GM12873 (cell line): ENCODE data around the gene GPR176.

Source experiments
- TF ChIP-seq, protein P1 (sequence below): IDR thresholded peaks from 2 replicates; pipeline ENCODE4 v1.5.1; 2012; ENCODE audit warnings: low read depth, mild to moderate bottlenecking, moderate library complexity, low read length, control low read depth; ENCODE audit not compliant: insufficient read depth; ENCODE audit errors: missing control alignments

Gene GPR176

DNA sequence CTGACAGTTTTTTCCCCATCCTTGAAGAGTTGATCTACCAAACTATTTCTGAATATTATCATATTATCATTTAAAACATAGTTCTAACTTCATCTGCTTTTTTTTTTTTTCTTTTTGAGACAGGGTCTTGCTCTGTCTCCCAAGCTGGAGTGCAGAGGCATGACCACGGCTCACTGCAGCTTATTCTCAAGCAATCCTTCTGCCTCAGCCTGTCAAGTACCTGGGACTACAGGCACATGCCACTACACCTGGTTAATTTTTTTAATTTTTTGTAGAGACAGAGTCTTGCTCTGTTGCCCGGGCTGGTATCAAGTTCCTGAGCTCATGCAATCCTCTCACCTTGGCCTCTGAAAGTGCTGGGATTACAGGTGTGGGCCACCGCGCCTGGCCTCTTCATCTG is 15.2 kb upstream of the GPR176 start:
- TF ChIP-seq, protein P1, sequence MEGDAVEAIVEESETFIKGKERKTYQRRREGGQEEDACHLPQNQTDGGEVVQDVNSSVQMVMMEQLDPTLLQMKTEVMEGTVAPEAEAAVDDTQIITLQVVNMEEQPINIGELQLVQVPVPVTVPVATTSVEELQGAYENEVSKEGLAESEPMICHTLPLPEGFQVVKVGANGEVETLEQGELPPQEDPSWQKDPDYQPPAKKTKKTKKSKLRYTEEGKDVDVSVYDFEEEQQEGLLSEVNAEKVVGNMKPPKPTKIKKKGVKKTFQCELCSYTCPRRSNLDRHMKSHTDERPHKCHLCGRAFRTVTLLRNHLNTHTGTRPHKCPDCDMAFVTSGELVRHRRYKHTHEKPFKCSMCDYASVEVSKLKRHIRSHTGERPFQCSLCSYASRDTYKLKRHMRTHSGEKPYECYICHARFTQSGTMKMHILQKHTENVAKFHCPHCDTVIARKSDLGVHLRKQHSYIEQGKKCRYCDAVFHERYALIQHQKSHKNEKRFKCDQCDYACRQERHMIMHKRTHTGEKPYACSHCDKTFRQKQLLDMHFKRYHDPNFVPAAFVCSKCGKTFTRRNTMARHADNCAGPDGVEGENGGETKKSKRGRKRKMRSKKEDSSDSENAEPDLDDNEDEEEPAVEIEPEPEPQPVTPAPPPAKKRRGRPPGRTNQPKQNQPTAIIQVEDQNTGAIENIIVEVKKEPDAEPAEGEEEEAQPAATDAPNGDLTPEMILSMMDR: no peak

DNA sequence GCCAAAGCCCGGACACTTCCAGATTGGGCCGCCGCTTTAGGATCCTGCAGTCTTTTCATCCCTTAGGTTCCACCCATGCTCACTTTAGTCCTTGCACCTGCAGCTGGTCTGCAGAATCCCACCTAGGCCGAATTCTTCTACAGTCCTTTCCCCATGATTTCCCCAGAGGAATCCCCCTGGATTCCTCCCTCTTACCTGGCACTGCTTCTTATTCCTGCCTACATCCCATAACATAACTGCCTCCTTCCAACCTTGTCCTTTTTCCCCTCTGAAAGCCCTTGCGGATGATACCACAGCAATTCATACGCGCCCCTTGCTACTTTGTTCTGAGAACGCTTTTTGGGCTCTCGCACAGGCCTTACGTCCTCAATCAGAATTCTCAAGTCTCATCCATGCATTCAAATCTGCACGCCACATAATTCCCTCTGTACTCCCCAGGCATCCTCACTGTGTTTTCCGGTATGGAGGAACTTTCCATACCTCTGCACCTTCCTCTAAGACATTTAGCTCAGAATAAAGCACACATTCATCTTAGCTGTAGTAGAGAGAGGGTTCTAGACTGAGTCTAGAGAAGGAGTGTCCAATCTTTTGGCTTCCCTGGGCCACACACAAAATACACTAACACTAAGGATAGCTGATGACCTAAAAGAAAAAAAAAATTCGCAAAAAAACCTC is 14.5 kb upstream of the GPR176 start:
- TF ChIP-seq, protein P1: no peak

- TF ChIP-seq, protein P1: no peak
Observed at GRCh38 chr15:39931615-39932014, 11.5 kb upstream of the GPR176 start.

DNA sequence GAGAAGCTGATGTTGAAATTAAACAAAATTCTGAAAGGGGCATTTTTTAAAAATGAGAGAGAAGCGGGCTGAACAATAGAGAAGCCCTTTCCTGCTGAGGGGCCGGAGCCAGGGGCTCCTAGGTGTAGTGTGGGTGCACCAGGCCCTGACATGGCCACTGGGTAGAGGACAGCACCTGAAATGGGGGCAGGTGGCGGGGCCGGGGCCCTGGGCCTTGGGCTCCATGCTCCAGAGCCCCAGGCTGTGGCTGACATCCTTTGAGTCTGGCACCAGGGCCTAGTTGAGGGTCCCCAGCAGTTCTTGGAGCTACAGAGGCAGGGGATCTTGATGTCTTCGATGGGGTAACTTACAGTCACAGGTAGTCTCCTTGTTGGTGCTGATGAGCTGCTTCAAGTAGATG is 6.5 kb upstream of the GPR176 start:
- TF ChIP-seq, protein P1: no peak

GRCh38 chr15:39925112-39925842 is 5.2 kb upstream of the GPR176 start:
- TF ChIP-seq, protein P1: no peak

GRCh38 chr15:39924437-39924836 is 4.4 kb upstream of the GPR176 start:
- TF ChIP-seq, protein P1: no peak

- TF ChIP-seq, protein P1: no peak
Observed at GRCh38 chr15:39922462-39923092, 2.5 kb upstream of the GPR176 start.
